ENCODE data around the gene KASH5. TPM values are rescaled to one million over a fixed set of nuclear protein-coding genes. Genes with fewer than 3 reads are reported as not detected.

The KASH5 gene
- total and polyA plus RNA-seq, 2 of the 13 experiments (the other 11 are each of a cell fraction or from before 2014, with no cell fraction given): not detected

GRCh38 chr19:49443366-49444099 is 55.5 kb downstream of the KASH5 start (continued):
- TF ChIP-seq ZBTB10 (CRISPR knock-in tag; IDR thresholded peaks at IDR 0.05; ENCODE audit: borderline replicate concordance) (no peak), RAD51 (IDR thresholded peaks at IDR 0.05; ENCODE audit: borderline replicate concordance) (no peak), SMAD1 (CRISPR knock-in tag; IDR thresholded peaks at IDR 0.05; ENCODE audit: borderline replicate concordance, low read depth) (0 out of 2 replicates have a peak, but pooled peaks have one; percentile 33), AKAP8 (CRISPR knock-in tag; IDR thresholded peaks at IDR 0.05) (0 out of 2 replicates have a peak, but pooled peaks have one; percentile 53), PRDM15 (CRISPR knock-in tag; IDR thresholded peaks at IDR 0.05) (no peak), ZNF383 (CRISPR knock-in tag; IDR thresholded peaks at IDR 0.05; ENCODE audit: borderline replicate concordance) (0 out of 2 replicates have a peak, but pooled peaks have one; percentile 62), CBX1 (IDR thresholded peaks at IDR 0.05; ENCODE audit: low read depth) (peak; percentile 17), CREB1 (IDR thresholded peaks at IDR 0.05) (no peak), CREB1 (CRISPR knock-in tag; IDR thresholded peaks at IDR 0.05) (peak; percentile 63), BCL6 (CRISPR knock-in tag; IDR thresholded peaks at IDR 0.05) (no peak), SALL1 (CRISPR knock-in tag; IDR thresholded peaks at IDR 0.05) (peak; percentile 13; the same call in 1 of the 2 replicates), CREM (IDR thresholded peaks at IDR 0.05) (peak; percentile 92), CREM (CRISPR knock-in tag; IDR thresholded peaks at IDR 0.05) (no peak), ETV6 (CRISPR knock-in tag; conservative IDR thresholded peaks at IDR 0.05) (peak; percentile 51; the same call in 1 of the 2 replicates), ZNF574 (CRISPR knock-in tag; IDR thresholded peaks at IDR 0.05) (peak; percentile 90), ZNF232 (CRISPR knock-in tag; IDR thresholded peaks at IDR 0.05; ENCODE audit: borderline replicate concordance) (no peak), SOX5 (CRISPR knock-in tag; IDR thresholded peaks at IDR 0.05; ENCODE audit: borderline replicate concordance) (no peak), KLF12 (CRISPR knock-in tag; IDR thresholded peaks at IDR 0.05; ENCODE audit: borderline replicate concordance) (no peak), POLR2G (IDR thresholded peaks at IDR 0.05; ENCODE audit: low read depth, low read length) (peak; percentile 62)
- TF ChIP-seq, protein P1, sequence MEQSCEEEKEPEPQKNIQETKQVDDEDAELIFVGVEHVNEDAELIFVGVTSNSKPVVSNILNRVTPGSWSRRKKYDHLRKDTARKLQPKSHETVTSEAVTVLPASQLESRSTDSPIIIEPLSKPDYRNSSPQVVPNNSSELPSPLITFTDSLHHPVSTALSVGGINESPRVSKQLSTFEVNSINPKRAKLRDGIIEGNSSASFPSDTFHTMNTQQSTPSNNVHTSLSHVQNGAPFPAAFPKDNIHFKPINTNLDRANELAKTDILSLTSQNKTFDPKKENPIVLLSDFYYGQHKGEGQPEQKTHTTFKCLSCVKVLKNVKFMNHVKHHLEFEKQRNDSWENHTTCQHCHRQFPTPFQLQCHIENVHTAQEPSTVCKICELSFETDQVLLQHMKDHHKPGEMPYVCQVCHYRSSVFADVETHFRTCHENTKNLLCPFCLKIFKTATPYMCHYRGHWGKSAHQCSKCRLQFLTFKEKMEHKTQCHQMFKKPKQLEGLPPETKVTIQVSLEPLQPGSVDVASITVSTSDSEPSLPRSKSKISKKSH (CRISPR knock-in tag; IDR thresholded peaks at IDR 0.05; ENCODE audit: borderline replicate concordance): no peak

Data from HepG2 (cell line).